GM12878 (cell line): Measurements from ENCODE around the gene TRPT1. TPM values are rescaled to one million over a fixed set of nuclear protein-coding genes. Genes with fewer than 3 reads are reported as not detected.

ENCODE experiments used
- ASH2L ChIP-seq: fragments of 300-600, 200-600 bp; sonication (generic); IDR thresholded peaks from 2 replicates; pipeline ENCODE4 v1.6.1; 2017; ENCODE audit warnings: low read depth, mild to moderate bottlenecking, borderline replicate concordance
- CREM ChIP-seq: IDR thresholded peaks from 2 replicates; pipeline ENCODE4 v1.6.1; 2014; ENCODE audit warnings: antibody characterized with exemption, low read depth
- HCFC1 ChIP-seq: fragments of 150-350 bp; IDR thresholded peaks from 2 replicates; pipeline ENCODE4 v1.6.1; 2014; ENCODE audit warnings: low read length
- JUNB ChIP-seq: IDR thresholded peaks from 2 replicates; pipeline ENCODE4 v1.6.1; 2016; ENCODE audit warnings: antibody characterized with exemption, mild to moderate bottlenecking
- KAT2A ChIP-seq: conservative IDR thresholded peaks from 2 replicates; pipeline ENCODE4 v1.6.1; 2011; ENCODE audit warnings: low read depth, low read length; ENCODE audit not compliant: control insufficient read depth
- KDM1A ChIP-seq: fragments of 200-600 bp; sonication (generic); IDR thresholded peaks from 2 replicates; pipeline ENCODE4 v1.6.1; 2016; ENCODE audit warnings: borderline replicate concordance
- MTA2 ChIP-seq: fragments of 450-650 bp; IDR thresholded peaks from 2 replicates; pipeline ENCODE4 v1.6.1; 2016; ENCODE audit warnings: low read depth, mild to moderate bottlenecking, moderate library complexity
- NR2C2 ChIP-seq: IDR thresholded peaks from 2 replicates; pipeline ENCODE4 v1.6.1; 2011; ENCODE audit warnings: borderline replicate concordance, low read depth; ENCODE audit not compliant: control insufficient read depth, insufficient read length
- NR2F1 ChIP-seq: fragments of 450-650 bp; conservative IDR thresholded peaks from 2 replicates; pipeline ENCODE4 v1.6.1; 2017; ENCODE audit warnings: mild to moderate bottlenecking
- POLR2A ChIP-seq: IDR thresholded peaks from 2 replicates; pipeline ENCODE4 v1.6.1; 2011; ENCODE audit warnings: low read depth, mild to moderate bottlenecking, low read length
- POLR2AphosphoS2 ChIP-seq: IDR thresholded peaks from 2 replicates; pipeline ENCODE4 v1.6.1; 2011; ENCODE audit warnings: low read depth, mild to moderate bottlenecking, low read length, improper control_type of control experiment, moderate library complexity
- RAD21 ChIP-seq: IDR thresholded peaks from 2 replicates; pipeline ENCODE4 v1.6.1; 2011; ENCODE audit warnings: mild to moderate bottlenecking, low read depth, low read length, moderate library complexity; ENCODE audit not compliant: insufficient read depth
- RAD51 ChIP-seq: fragments of 450-650 bp; IDR thresholded peaks from 2 replicates; pipeline ENCODE4 v1.6.1; 2016; ENCODE audit warnings: moderate library complexity, mild to moderate bottlenecking, inconsistent platforms
- STAT3 ChIP-seq: IDR thresholded peaks from 2 replicates; pipeline ENCODE4 v1.6.1; 2011; ENCODE audit warnings: low read depth, low read length, improper control_type of control experiment
- YY1 ChIP-seq: IDR thresholded peaks from 2 replicates; pipeline ENCODE4 v1.6.1; 2011; ENCODE audit warnings: low read depth, mild to moderate bottlenecking, low read length
- ZNF207 ChIP-seq: fragments of 450-650 bp; IDR thresholded peaks from 2 replicates; pipeline ENCODE4 v1.6.1; 2014; ENCODE audit warnings: antibody characterized with exemption, mild to moderate bottlenecking, borderline replicate concordance
- ZNF384 ChIP-seq: IDR thresholded peaks from 2 replicates; pipeline ENCODE4 v1.6.1; 2012; ENCODE audit warnings: low read depth, mild to moderate bottlenecking, low read length, improper control_type of control experiment, borderline replicate concordance
- ZSCAN29 ChIP-seq: fragments of 450-650 bp; IDR thresholded peaks from 2 replicates; pipeline ENCODE4 v1.6.1; 2017; ENCODE audit warnings: mild to moderate bottlenecking, moderate library complexity
- polyA plus RNA-seq, 11 experiments: library from polyadenylated mRNA; depleted of rRNA in 4 of 11; unstranded in 6 of 11; stranded (reverse) in 5 of 11; fragments of >200 nt; fragmentation: Nextera tagmentation in 4 of 11; fragmentation: Illumina TruSeq in 1 of 11; extraction: Ambion mirVana in 4 of 11; extraction: Trizol in 1 of 11; gene quantifications; 1 replicate in 1 of 11; 2 replicates in 10 of 11; pipeline versions ENCODE4 v1.2.1 to v1.2.3, GENCODE V29; 2011 to 2016; ENCODE audit warnings: inconsistent platforms in 2 of 11, missing spikeins in 2 of 11, low read depth in 1 of 11
- total RNA-seq, 4 experiments: library from RNA; depleted of rRNA in 3 of 4; stranded (reverse); fragments of >200 nt in 3 of 4; fragmentation: Illumina TruSeq in 1 of 4; extraction: Trizol in 1 of 4; gene quantifications; 2 replicates each; pipeline versions ENCODE4 v1.2.1 to v1.2.3, GENCODE V29; 2013 to 2021
- TF ChIP-seq, protein P1 (sequence below): IDR thresholded peaks from 2 replicates; pipeline ENCODE4 v1.6.1; 2012; ENCODE audit warnings: mild to moderate bottlenecking, low read depth, low read length
- TF ChIP-seq, protein P2 (sequence below): IDR thresholded peaks from 2 replicates; pipeline ENCODE4 v1.6.1; 2012; ENCODE audit warnings: low read length, inconsistent platforms
- TF ChIP-seq, protein P3 (sequence below): fragments of 450-650 bp; IDR thresholded peaks from 2 replicates; pipeline ENCODE4 v1.6.1; 2016; ENCODE audit warnings: mild to moderate bottlenecking
- TF ChIP-seq, protein P4 (sequence below): fragments of 450-650 bp; IDR thresholded peaks from 2 replicates; pipeline ENCODE4 v1.6.1; 2017; ENCODE audit warnings: mild to moderate bottlenecking, moderate library complexity

The TRPT1 gene
- total and polyA plus RNA-seq, 10 of the 15 experiments (the other 5 are each of a cell fraction or from before 2014, with no cell fraction given): 7.1 to 63.0 (median 31.4) TPM

GRCh38 chr11:64224151-64224890, 1.7 kb downstream of the TRPT1 start (continued):
- TF ChIP-seq MTA2 (no peak), NR2F1 (no peak), ZNF384 (no peak), RAD21 (no peak), POLR2A (peak; percentile 75), POLR2AphosphoS2 (peak; percentile 57; the same call in 1 of the 2 replicates), RAD51 (no peak), YY1 (no peak), STAT3 (no peak), ZSCAN29 (no peak), HCFC1 (no peak), NR2C2 (no peak), KDM1A (no peak), ASH2L (no peak), KAT2A (no peak), ZNF207 (no peak), JUNB (no peak), CREM (no peak)
- TF ChIP-seq, protein P1, sequence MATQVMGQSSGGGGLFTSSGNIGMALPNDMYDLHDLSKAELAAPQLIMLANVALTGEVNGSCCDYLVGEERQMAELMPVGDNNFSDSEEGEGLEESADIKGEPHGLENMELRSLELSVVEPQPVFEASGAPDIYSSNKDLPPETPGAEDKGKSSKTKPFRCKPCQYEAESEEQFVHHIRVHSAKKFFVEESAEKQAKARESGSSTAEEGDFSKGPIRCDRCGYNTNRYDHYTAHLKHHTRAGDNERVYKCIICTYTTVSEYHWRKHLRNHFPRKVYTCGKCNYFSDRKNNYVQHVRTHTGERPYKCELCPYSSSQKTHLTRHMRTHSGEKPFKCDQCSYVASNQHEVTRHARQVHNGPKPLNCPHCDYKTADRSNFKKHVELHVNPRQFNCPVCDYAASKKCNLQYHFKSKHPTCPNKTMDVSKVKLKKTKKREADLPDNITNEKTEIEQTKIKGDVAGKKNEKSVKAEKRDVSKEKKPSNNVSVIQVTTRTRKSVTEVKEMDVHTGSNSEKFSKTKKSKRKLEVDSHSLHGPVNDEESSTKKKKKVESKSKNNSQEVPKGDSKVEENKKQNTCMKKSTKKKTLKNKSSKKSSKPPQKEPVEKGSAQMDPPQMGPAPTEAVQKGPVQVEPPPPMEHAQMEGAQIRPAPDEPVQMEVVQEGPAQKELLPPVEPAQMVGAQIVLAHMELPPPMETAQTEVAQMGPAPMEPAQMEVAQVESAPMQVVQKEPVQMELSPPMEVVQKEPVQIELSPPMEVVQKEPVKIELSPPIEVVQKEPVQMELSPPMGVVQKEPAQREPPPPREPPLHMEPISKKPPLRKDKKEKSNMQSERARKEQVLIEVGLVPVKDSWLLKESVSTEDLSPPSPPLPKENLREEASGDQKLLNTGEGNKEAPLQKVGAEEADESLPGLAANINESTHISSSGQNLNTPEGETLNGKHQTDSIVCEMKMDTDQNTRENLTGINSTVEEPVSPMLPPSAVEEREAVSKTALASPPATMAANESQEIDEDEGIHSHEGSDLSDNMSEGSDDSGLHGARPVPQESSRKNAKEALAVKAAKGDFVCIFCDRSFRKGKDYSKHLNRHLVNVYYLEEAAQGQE: no peak
- TF ChIP-seq, protein P2, sequence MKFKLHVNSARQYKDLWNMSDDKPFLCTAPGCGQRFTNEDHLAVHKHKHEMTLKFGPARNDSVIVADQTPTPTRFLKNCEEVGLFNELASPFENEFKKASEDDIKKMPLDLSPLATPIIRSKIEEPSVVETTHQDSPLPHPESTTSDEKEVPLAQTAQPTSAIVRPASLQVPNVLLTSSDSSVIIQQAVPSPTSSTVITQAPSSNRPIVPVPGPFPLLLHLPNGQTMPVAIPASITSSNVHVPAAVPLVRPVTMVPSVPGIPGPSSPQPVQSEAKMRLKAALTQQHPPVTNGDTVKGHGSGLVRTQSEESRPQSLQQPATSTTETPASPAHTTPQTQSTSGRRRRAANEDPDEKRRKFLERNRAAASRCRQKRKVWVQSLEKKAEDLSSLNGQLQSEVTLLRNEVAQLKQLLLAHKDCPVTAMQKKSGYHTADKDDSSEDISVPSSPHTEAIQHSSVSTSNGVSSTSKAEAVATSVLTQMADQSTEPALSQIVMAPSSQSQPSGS: no peak; the same call in 1 of the 2 replicates
- TF ChIP-seq, protein P3, sequence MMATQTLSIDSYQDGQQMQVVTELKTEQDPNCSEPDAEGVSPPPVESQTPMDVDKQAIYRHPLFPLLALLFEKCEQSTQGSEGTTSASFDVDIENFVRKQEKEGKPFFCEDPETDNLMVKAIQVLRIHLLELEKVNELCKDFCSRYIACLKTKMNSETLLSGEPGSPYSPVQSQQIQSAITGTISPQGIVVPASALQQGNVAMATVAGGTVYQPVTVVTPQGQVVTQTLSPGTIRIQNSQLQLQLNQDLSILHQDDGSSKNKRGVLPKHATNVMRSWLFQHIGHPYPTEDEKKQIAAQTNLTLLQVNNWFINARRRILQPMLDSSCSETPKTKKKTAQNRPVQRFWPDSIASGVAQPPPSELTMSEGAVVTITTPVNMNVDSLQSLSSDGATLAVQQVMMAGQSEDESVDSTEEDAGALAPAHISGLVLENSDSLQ: no peak
- TF ChIP-seq, protein P4, sequence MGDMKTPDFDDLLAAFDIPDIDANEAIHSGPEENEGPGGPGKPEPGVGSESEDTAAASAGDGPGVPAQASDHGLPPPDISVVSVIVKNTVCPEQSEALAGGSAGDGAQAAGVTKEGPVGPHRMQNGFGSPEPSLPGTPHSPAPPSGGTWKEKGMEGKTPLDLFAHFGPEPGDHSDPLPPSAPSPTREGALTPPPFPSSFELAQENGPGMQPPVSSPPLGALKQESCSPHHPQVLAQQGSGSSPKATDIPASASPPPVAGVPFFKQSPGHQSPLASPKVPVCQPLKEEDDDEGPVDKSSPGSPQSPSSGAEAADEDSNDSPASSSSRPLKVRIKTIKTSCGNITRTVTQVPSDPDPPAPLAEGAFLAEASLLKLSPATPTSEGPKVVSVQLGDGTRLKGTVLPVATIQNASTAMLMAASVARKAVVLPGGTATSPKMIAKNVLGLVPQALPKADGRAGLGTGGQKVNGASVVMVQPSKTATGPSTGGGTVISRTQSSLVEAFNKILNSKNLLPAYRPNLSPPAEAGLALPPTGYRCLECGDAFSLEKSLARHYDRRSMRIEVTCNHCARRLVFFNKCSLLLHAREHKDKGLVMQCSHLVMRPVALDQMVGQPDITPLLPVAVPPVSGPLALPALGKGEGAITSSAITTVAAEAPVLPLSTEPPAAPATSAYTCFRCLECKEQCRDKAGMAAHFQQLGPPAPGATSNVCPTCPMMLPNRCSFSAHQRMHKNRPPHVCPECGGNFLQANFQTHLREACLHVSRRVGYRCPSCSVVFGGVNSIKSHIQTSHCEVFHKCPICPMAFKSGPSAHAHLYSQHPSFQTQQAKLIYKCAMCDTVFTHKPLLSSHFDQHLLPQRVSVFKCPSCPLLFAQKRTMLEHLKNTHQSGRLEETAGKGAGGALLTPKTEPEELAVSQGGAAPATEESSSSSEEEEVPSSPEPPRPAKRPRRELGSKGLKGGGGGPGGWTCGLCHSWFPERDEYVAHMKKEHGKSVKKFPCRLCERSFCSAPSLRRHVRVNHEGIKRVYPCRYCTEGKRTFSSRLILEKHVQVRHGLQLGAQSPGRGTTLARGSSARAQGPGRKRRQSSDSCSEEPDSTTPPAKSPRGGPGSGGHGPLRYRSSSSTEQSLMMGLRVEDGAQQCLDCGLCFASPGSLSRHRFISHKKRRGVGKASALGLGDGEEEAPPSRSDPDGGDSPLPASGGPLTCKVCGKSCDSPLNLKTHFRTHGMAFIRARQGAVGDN: no peak
